Activated B cell treated with CpG ODN at 0.5 μM for 24 hours (primary cell): Measurements from ENCODE around the gene SORL1. TPM values are rescaled to one million over a fixed set of nuclear protein-coding genes. Genes with fewer than 3 reads are reported as not detected.

Source experiments
- ATAC-seq: fragments of 200-7000 bp; cut with Tn5 transposase; one replicate; pipeline ENCODE4 v1.10.0; 2021; ENCODE audit warnings: low read depth, mild to moderate bottlenecking, moderate library complexity
- CTCF ChIA-PET: fragments of 350-600 bp; sonication (Branson Sonifier 250); formaldehyde crosslinking; loops from one replicate; lab custom pipeline; 2021; ENCODE audit warnings: antibody characterized with exemption; lab: Charles Lee
- POLR2A ChIA-PET: fragments of 350-600 bp; sonication (Branson Sonifier 250); formaldehyde crosslinking; loops from one replicate; lab custom pipeline; 2021; ENCODE audit warnings: antibody characterized with exemption; lab: Charles Lee
- DNase-seq: peaks from one replicate; pipeline ENCODE4 v3.0.0; 2022
- H3K27ac Mint-ChIP-seq: one replicate; pipeline ENCODE4 v1.8.0; 2020; ENCODE audit warnings: mixed read lengths
- H3K27me3 Mint-ChIP-seq: one replicate; pipeline ENCODE4 v1.8.0; 2021; ENCODE audit warnings: mixed read lengths
- H3K36me3 Mint-ChIP-seq: one replicate; pipeline ENCODE4 v1.8.0; 2021; ENCODE audit warnings: low read depth, mixed read lengths
- H3K4me1 Mint-ChIP-seq: one replicate; pipeline ENCODE4 v1.8.0; 2021; ENCODE audit warnings: mixed read lengths
- H3K4me3 Mint-ChIP-seq: one replicate; pipeline ENCODE4 v1.8.0; 2020; ENCODE audit warnings: mild to moderate bottlenecking, mixed read lengths
- H3K9me3 Mint-ChIP-seq: one replicate; pipeline ENCODE4 v1.8.0; 2020; ENCODE audit warnings: mixed read lengths
- CTCF ChIP-seq: fragments of 200-600 bp; IDR thresholded peaks from one replicate; pipeline ENCODE4 v1.8.0; 2022; ENCODE audit warnings: antibody characterized with exemption, mild to moderate bottlenecking
- intact Hi-C: fragments of 100-400 bp; cut with micrococcal nuclease; formaldehyde crosslinking; loops from one replicate; pipeline ENCODE4 v1.15.1; 2024
- total RNA-seq: library from RNA; stranded (reverse); gene quantifications from 2 replicates; pipeline ENCODE4 v1.2.3, GENCODE V29; 2022

The SORL1 gene
- total RNA-seq, 1 donor from 2014 or later = 180 TPM

DNA sequence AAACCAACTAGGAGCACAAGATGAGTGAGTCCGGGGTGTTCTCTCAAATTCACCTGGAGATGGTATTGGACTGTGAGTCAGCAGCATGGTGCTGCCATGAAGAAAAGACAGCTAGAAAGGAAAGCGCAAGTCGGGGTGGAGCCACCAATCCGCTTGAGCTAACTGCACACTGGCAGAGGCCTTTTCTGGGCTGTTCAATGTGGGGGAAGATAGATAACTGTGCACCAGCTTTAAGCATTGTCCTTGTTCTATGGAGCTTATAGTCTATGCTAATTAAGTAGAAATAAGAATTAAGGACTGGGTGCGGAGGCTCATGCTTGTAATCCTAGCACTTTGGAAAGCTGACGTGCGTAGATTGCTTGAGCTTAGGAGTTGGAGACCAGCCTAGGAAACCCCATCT is 22.6 kb downstream of the SORL1 start:
- TF ChIP-seq CTCF = no peak
- ChIA-PET CTCF (no interaction called here), POLR2A (interaction anchor here (0.6 to 1.3 kb wide), 2 partner anchors 22 to 32 kb away, joined by 3 to 5 read pairs; partner anchors contain the start of genes SORL1 and SORL1-AS1)
- H3K4me3 Mint-ChIP-seq = no peak overlapping the region
- no peak overlapping the region for H3K27ac Mint-ChIP-seq
- no peak for ATAC-seq
- peaks cover 38% of the 10 kb centered on the region for H3K4me1 Mint-ChIP-seq
- intact Hi-C loops = no loop called here
- DNase-seq = no peak
- no peaks in the 10 kb centered on the region for H3K27me3 Mint-ChIP-seq
- H3K36me3 Mint-ChIP-seq = peaks cover 81% of the 10 kb centered on the region
- H3K9me3 Mint-ChIP-seq = no peaks in the 10 kb centered on the region

- no peak overlapping the region for H3K27ac Mint-ChIP-seq
- no peak for TF ChIP-seq CTCF
- ATAC-seq (no peak), DNase-seq (no peak)
- peaks cover 65% of the 10 kb centered on the region for H3K36me3 Mint-ChIP-seq
- POLR2A ChIA-PET = no interaction called here
- CTCF ChIA-PET = interaction anchor here (1.2 kb wide), 1 partner anchor 49 kb away, joined by 3 read pairs; no protein-coding TSS in a partner anchor
- H3K9me3 Mint-ChIP-seq = no peaks in the 10 kb centered on the region
- H3K4me1 Mint-ChIP-seq = peaks cover 36% of the 10 kb centered on the region
- intact Hi-C loops = no loop called here
- H3K27me3 Mint-ChIP-seq = no peaks in the 10 kb centered on the region
- no peak overlapping the region for H3K4me3 Mint-ChIP-seq
These were observed 24.4 kb downstream of the SORL1 start for GRCh38 chr11:121476379-121477032.

DNA sequence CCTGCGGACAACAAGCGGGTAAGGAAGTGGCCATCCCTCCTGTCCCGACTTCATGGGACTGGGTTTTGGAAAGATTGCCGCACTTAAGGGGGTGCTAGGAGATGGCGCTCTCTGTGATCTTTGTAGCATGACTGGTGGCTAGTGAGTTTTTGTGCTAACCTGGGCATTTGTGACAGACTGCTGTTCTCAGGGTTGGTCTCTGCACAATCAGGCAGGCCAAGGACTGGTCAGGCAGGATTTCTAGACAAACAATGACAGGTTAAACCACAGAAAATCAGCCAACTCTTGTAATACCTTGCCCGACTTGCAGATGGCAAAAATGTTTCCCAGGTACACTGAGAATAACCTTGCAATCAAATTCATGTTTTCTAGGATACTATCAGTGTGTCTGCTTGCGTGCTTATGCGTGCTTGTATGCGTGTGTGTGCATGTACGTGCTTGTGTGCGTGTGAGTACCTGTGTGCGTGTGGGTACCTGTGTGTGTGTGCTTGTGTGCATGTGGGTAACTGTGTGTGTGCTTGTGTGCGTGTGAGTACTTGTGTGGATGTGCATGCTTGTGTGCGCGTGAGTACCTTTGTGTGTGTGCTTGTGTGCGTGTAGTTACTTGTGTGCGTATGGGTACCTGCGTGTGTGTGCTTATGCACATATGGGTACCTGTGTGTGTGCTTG is 26.2 kb downstream of the SORL1 start:
- Mint-ChIP-seq H3K27ac (peak overlapping the region; percentile 2), H3K4me3 (no peak overlapping the region), H3K4me1 (peaks cover 39% of the 10 kb centered on the region), H3K9me3 (no peaks in the 10 kb centered on the region), H3K27me3 (no peaks in the 10 kb centered on the region), H3K36me3 (peaks cover 48% of the 10 kb centered on the region)
- intact Hi-C loops = no loop called here
- CTCF ChIA-PET = no interaction called here
- no peak for ATAC-seq
- DNase-seq = no peak
- no peak for TF ChIP-seq CTCF
- POLR2A ChIA-PET = interaction anchor here (1.6 kb wide), 1 partner anchor 29 kb away, joined by 8 read pairs; no protein-coding TSS in a partner anchor

- Mint-ChIP-seq H3K36me3 (peaks cover 52% of the 10 kb centered on the region), H3K27ac (no peak overlapping the region), H3K9me3 (no peaks in the 10 kb centered on the region), H3K4me1 (peaks cover 46% of the 10 kb centered on the region), H3K4me3 (no peak overlapping the region), H3K27me3 (no peaks in the 10 kb centered on the region)
- no peak for TF ChIP-seq CTCF
- intact Hi-C loops = no loop called here
- ATAC-seq (no peak), DNase-seq (no peak)
- ChIA-PET POLR2A (interaction anchor here (1.6 kb wide), 1 partner anchor 30 kb away, joined by 8 read pairs; no protein-coding TSS in a partner anchor), CTCF (no interaction called here)
These were observed 27.0 kb downstream of the SORL1 start for GRCh38 chr11:121478895-121479697.
